Measurements from ENCODE around the gene NLN.
"Not testable (repeated sequence)": the region's sequence is repeated elsewhere in the genome, so short reads cannot be mapped to it uniquely, and the experiment has no call there.

The NLN gene

GRCh38 chr5:65772963-65773362 lies 51.0 kb downstream of the NLN start:
- DNase-seq (ENCODE audit: low read depth), result not testable (repeated sequence)

DNA sequence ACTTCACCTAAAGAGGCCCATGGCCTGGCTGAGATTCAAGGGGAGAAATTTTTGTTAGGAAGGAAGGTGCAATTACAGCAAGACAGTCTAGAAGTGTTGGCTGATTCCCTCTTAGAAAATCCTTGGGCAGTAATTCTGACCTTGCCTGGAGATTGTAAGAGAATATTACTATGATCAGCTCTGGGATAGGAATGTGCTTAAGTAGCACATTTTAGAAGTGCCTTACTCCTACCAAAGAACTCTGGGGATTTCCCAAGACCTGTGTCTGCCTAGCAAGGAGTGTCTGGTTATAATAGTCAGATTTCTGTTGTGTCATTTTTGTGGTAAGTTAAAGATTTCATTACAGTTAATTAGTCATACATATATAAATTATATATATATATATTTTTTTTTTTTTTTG lies 52.3 kb downstream of the NLN start:
- peak; percentile 79 for DNase-seq (ENCODE audit: low read depth)

GRCh38 chr5:65775476-65775875 lies 53.5 kb downstream of the NLN start:
- no peak for DNase-seq (ENCODE audit: low read depth)

GRCh38 chr5:65776441-65777141 lies 54.6 kb downstream of the NLN start:
- peak; percentile 80 for DNase-seq (ENCODE audit: low read depth)

DNA sequence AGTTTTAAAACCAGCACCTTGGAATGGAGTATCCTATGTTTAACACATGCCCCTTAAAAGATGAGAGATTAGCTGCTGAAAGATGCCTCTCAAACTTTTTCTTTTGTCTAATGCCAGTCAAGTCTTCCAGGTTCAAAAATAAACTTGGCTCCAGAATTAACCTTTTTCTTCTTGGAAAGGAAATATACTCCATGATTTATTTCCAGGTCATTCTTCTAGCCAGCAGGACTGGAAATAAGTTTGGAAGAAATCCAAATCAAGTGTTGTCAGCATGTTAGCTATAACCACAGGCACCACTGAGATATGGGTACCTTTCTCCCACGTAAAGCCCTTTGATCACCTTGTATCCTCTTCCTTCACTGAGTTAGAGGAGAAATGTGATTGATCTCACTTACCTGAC lies 56.1 kb downstream of the NLN start:
- no peak for DNase-seq (ENCODE audit: low read depth)

DNA sequence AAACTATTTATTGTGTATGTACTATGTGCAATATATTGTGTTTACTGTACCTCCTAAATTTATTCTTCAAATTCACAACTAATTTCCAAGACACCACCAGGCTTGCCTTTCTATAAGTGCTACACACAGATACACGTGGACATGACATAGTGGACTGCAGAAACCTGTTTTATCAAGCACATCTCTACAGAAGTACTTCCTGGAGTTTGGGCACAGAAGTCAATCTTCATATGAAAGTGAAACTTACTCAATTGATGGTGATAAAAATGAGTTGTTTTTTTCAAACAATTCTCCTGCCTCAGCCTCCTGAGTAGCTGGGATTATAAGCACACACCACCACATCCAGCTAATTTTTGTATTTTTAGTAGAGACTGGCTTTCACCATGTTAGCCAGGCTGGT lies 57.6 kb downstream of the NLN start:
- DNase-seq (ENCODE audit: low read depth), result no peak

DNA sequence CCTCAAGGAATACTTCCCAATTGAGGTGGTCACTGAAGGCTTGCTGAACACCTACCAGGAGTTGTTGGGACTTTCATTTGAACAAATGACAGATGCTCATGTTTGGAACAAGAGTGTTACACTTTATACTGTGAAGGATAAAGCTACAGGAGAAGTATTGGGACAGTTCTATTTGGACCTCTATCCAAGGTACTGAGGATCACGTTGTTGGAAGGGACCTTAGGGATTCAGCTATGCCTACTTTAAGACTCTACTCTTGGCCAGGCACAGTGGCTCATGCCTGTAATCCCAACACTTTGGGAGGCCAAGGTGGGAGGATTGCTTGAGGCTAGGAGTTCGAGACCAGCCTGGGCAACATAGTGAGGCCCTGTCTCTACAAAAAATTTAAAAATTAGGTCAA lies 66.3 kb downstream of the NLN start:
- not testable (repeated sequence) for DNase-seq (ENCODE audit: low read depth)

- no peak for DNase-seq (ENCODE audit: low read depth)
Observed at GRCh38 chr5:65790371-65791163, 68.6 kb downstream of the NLN start.

DNA sequence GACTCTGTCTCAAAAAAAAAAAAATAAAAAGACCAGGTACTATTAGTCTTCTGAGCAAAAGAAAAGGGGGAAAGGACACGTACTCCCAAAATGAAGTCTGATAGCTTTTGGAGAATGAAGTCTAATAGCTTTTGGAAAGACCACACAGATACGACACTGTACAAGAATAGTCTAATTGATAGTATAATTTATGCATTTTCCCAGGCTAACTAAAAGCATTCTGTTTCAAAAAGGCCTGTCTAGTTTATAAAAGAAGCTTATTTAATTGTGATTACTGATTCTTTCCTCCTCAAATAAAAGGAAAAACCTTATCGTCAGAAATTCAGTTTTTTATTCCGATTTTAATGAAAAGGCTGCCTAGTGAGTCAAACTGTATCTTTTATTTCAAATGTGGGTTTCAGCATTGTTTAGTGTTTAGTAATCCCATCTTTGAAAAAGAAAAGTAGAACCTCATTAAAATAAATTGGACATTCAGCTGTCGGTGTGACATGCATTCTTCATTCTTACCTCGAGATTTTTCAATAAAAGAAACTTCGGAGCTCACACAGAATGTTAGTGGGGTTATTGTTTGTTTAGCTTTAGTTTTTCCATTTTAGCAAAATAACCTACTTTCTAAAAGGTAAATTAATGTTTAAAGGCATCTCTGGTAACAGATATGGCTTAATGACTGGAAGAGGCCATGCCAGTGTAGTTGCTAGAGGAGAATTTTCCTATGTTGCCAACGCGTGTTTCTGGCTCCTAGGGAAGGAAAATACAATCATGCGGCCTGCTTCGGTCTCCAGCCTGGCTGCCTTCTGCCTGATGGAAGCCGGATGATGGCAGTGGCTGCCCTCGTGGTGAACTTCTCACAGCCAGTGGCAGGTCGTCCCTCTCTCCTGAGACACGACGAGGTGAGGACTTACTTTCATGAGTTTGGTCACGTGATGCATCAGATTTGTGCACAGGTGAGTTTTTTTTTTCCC lies 70.0 kb downstream of the NLN start:
- DNase-seq (ENCODE audit: low read depth), result no peak

GRCh38 chr5:65796269-65796668 lies 74.3 kb downstream of the NLN start:
- peak; percentile 24 for DNase-seq (ENCODE audit: low read depth)

DNA sequence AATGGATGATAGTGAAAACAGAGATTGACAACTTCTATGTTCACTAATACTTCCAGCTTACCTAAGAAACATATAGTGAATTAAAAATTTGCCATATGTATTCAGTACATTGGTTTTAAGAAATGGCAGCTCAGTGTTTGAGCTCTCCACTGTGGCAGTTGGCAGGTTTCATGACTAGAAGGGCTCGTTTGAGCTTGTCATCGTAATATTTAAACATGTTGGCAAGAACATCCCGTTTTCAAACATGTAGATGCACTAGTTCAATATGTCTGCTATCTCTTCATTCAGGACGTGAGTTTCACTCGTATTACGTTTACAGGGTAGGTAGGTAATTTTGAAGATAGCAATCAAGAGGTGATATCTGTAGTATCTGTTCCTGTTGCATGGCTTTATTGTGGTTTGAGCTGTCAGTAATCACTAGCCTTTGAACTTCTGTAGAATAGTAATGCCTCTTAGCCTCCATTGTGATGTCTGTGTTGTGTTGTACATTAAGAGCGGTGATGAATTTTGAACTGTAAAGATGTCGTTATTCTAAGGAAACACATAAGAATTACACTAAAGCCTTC lies 74.8 kb downstream of the NLN start:
- no peak for DNase-seq (ENCODE audit: low read depth)

- no peak for DNase-seq (ENCODE audit: low read depth)
Observed at GRCh38 chr5:65797481-65797880, 75.5 kb downstream of the NLN start.

DNA sequence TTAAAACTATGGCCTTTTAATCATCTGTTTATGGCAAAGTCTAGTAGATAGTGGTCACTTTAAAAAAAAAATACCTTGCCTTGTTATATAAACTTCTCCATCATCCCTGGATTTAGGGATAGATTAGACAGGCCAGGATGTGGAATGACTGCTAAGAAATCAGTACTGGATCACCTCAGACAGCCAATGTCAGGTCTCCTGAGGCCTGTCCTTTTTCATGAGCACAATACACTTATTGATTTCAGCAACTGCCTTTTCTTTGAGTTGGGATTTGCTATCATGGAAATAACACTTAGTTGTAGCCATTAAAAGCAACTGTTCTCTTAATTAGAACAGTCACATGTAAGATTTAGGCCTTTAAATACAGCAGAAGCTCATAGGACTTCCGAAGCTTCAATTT lies 77.9 kb downstream of the NLN start:
- no peak for DNase-seq (ENCODE audit: low read depth)

GRCh38 chr5:65800775-65801174 lies 78.8 kb downstream of the NLN start:
- DNase-seq (ENCODE audit: low read depth), result peak; percentile 10

GRCh38 chr5:65801352-65801783 lies 79.4 kb downstream of the NLN start:
- peak; percentile 69 for DNase-seq (ENCODE audit: low read depth)

GRCh38 chr5:65802080-65802479 lies 80.1 kb downstream of the NLN start:
- no peak for DNase-seq (ENCODE audit: low read depth)

DNA sequence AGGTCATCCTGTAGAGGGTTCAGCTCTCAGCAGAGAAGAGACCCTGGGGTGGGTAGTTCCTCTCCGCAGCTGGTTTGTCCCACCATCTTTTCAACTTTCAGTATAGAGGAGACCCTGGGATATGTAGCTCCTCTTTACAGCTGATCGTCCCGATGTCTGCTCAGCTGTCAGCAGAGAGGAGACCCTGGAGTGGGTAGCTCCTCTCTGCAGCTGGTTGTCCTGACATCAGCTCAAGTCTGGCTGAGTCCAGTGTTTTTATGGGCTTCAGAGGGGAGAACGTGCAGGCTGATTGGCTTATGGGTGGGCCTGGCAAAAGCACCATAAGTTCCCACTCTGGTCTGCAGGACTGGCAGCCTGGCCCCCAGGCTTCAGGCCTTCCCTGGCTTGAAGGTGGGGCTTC lies 80.8 kb downstream of the NLN start:
- no peak for DNase-seq (ENCODE audit: low read depth)

DNA sequence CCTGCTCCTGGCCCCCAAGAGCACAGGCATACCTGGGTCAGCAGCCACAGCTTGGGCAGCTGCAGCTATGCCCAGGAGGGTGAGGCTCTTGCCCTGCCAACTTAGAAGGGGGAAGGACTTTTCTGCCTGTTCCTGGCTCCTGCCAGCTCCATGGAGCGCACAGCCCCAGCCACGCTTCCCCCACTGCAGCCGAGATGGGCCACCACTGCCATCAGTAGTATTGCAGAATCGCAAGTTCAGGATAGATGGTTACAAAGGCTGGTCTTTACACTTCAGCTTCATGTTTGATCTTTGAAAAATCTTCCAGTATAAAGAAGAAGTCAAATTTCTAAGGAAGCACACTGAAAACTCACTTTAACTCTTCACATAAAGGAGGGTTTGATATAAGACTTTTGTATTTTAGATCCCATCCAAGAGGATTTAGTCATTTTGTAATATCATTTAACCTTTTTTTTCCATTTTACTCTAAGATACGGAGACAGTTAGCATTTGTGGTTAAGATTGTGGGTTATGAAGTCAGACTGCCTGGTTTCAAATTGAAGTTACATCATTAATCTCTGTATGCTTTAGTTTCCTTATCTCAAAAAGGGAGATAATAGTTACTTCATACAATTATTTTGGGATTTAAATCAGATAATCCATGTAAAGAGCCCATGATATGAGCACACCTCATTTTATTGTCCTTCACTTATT lies 81.8 kb downstream of the NLN start:
- no peak for DNase-seq (ENCODE audit: low read depth)

DNA sequence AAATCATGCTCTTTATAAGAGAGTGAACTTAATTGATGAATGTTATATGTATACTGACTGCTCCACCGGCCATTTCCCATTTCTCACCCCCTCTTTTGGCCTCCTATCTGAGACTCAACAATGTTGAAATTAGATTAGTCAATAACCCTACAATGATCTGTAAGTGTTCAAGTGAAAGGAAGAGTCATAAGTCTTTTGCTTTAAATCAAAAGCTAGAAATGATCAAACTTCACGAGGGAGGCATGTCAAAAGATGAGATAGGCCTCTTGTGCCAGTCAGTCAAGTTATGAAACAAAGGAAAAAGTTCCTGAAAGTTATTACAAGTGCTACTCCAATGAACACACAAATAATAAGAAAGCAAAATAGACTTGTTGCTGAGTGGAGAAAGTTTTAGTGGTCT lies 83.1 kb downstream of the NLN start:
- no peak for DNase-seq (ENCODE audit: low read depth)

GRCh38 chr5:65807494-65807893 lies 85.5 kb downstream of the NLN start:
- DNase-seq (ENCODE audit: low read depth), result not testable (repeated sequence)

DNA sequence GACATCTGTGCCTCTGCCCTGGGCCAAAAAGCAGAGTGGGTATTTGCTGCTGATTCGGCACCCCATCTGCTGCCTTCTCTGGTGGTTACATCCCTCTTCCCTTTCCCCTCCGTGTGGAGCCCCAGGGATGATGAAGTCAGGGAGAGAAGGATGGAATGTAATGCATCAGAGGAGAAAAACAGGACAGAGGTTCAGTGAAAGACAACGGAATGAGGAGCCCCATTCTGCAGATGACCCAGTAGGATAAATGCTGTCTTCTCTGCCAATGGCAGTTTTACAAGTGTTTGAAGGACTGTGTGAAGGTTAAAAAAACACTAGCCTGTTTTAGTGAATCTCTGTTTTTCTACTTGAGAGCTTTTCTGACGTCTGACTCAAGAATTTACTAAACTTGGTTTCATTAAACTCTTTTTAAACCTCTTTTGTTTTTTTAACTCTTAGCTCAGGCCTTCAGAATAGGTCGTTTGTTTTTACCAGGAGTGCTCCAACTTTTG lies 86.3 kb downstream of the NLN start:
- DNase-seq (ENCODE audit: low read depth), result peak; percentile 41
